K562 (cell line): ENCODE results near the gene KPNA1. TPM values are rescaled to one million over a fixed set of nuclear protein-coding genes. Genes with fewer than 3 reads are reported as not detected.

ENCODE experiments used
- ATAC-seq: fragments of 200-7000 bp; cut with Tn5 transposase; 3 replicates; pipeline ENCODE4 v1.9.1; 2020; ENCODE audit warnings: moderate library complexity
- BruUV-seq: library from RNA; stranded (reverse); fragments of 400-500 nt; replicated peaks from 2 replicates; lab custom pipeline; 2021; lab: Mats Ljungman, UMichigan
- CTCF ChIA-PET: fragments of 300-600 bp; formaldehyde crosslinking; extraction: SDS; loops from one replicate; lab custom pipeline; 2021; ENCODE audit warnings: low intra/inter-chr PET ratio; lab: Yijun Ruan, JAX
- POLR2A ChIA-PET: fragments of 300-600, 350-650 bp; sonication (Branson Sonifier 250); formaldehyde crosslinking; extraction: SDS; loops from one replicate; lab custom pipeline; 2021; ENCODE audit warnings: antibody characterized with exemption, inconsistent platforms; lab: Yijun Ruan, JAX
- DNase-seq, 4 experiments: peaks; one replicate each; pipeline versions ENCODE4 v3.0.0 to v3.0.0-alpha.2; 2011 to 2018; ENCODE audit warnings: low spot score in 3 of 4, mixed read lengths in 3 of 4; ENCODE audit errors: extremely low read depth in 1 of 4
- FAIRE-seq: peaks from 2 replicates; lab custom pipeline; 2011; peaks lifted over from hg19 to GRCh38; lab: Jason Lieb, UNC
- H2AFZ ChIP-seq: 2 replicates; pipeline ENCODE4 v1.6.0; 2011; ENCODE audit warnings: low read depth, low read length, control low read depth, inconsistent platforms
- H3K27ac ChIP-seq: fragments of 200-600 bp; 3 replicates; pipeline ENCODE4 v1.8.0; 2011; ENCODE audit warnings: low read depth, mild to moderate bottlenecking, control low read depth, inconsistent platforms, low read length, moderate library complexity, mixed read lengths; ENCODE audit errors: extremely low read depth
- H3K27me3 ChIP-seq, 2 experiments: fragments of 300-600 bp in 1 of 2; 2 replicates in 1 of 2; 3 replicates in 1 of 2; pipeline versions ENCODE4 v1.6.0 to v1.8.0; 2011; ENCODE audit warnings: inconsistent platforms in 2 of 2, low read length in 2 of 2, mild to moderate bottlenecking in 1 of 2, mixed read lengths in 1 of 2, moderate library complexity in 1 of 2; ENCODE audit not compliant: control insufficient read depth in 2 of 2, insufficient read depth in 2 of 2
- H3K36me3 ChIP-seq: fragments of 300-600 bp; 3 replicates; pipeline ENCODE4 v1.8.0; 2011; ENCODE audit warnings: mild to moderate bottlenecking, low read length, inconsistent platforms; ENCODE audit not compliant: control insufficient read depth, insufficient read depth
- H3K4me1 ChIP-seq, 2 experiments: fragments of 200-600 bp in 1 of 2; replicated peaks in 1 of 2; 2 replicates in 1 of 2; 3 replicates in 1 of 2; pipeline versions ENCODE4 v1.5.1 to v1.8.0; 2011; ENCODE audit warnings: inconsistent platforms in 2 of 2, low read length in 2 of 2, mild to moderate bottlenecking in 1 of 2, mixed read lengths in 1 of 2, moderate library complexity in 1 of 2; ENCODE audit not compliant: control insufficient read depth in 2 of 2, insufficient read depth in 2 of 2
- H3K4me2 ChIP-seq: 2 replicates; pipeline ENCODE4 v1.6.1; 2011; ENCODE audit warnings: low read length, control low read depth, inconsistent platforms, mixed read lengths; ENCODE audit not compliant: insufficient read depth
- H3K4me3 ChIP-seq: fragments of 200-600 bp; sonication (generic), shearing (Covaris generic); 2 replicates; pipeline ENCODE4 v1.5.1; 2016; ENCODE audit warnings: control low read depth, inconsistent platforms
- H3K79me2 ChIP-seq: fragments of 200-600 bp; 3 replicates; pipeline ENCODE4 v1.8.0; 2011; ENCODE audit warnings: low read length, inconsistent platforms; ENCODE audit not compliant: control insufficient read depth, insufficient read depth
- H3K9ac ChIP-seq, 2 experiments: 2 replicates each; pipeline versions ENCODE4 v1.6.0 to v1.6.1; 2011; ENCODE audit warnings: low read depth in 2 of 2, low read length in 2 of 2, control low read depth in 1 of 2, inconsistent platforms in 1 of 2, mild to moderate bottlenecking in 1 of 2, mixed read lengths in 1 of 2; ENCODE audit not compliant: insufficient read depth in 1 of 2
- H3K9me1 ChIP-seq: one replicate; pipeline ENCODE4 v1.6.0; 2011; ENCODE audit warnings: inconsistent platforms, mild to moderate bottlenecking, low read length, moderate library complexity; ENCODE audit not compliant: control insufficient read depth, insufficient read depth
- H3K9me3 ChIP-seq: replicated peaks from 2 replicates; pipeline ENCODE4 v1.5.1; 2011; ENCODE audit warnings: low read depth, low read length, inconsistent platforms; ENCODE audit not compliant: control insufficient read depth, insufficient read depth
- H4K20me1 ChIP-seq: replicated peaks from 2 replicates; pipeline ENCODE4 v1.6.1; 2011; ENCODE audit warnings: low read length, inconsistent platforms, mixed read lengths; ENCODE audit not compliant: control insufficient read depth, insufficient read depth
- BDP1 ChIP-seq: IDR thresholded peaks from 3 replicates; pipeline ENCODE4 v1.6.1; 2011; ENCODE audit not compliant: insufficient read length, insufficient read depth
- IFI16 ChIP-seq: fragments of 250-450 bp; sonication (Bioruptor Pico); IDR thresholded peaks from 2 replicates; pipeline ENCODE4 v2.1.2; 2022; ENCODE audit warnings: mild to moderate bottlenecking, inconsistent platforms
- MNT ChIP-seq, 2 experiments: fragments of 450-650 bp; conservative IDR thresholded peaks; 2 replicates each; pipeline ENCODE4 v1.6.1; 2017; ENCODE audit warnings: mild to moderate bottlenecking in 2 of 2, moderate library complexity in 2 of 2
- TSC22D4 ChIP-seq: fragments of 450-650 bp; IDR thresholded peaks from 2 replicates; pipeline ENCODE4 v1.6.1; 2016; ENCODE audit warnings: missing genetic modification characterization, missing biosample characterization, control low read depth
- U2AF1 ChIP-seq: fragments of 200-400 bp; formaldehyde crosslinking; optimal IDR thresholded peaks from 2 replicates; pipeline ENCODE3; 2017; ENCODE audit warnings: mild to moderate bottlenecking, low read depth, low read length, moderate library complexity
- YBX1 ChIP-seq: fragments of 450-650 bp; IDR thresholded peaks from 2 replicates; pipeline ENCODE4 v1.7.1; 2016; ENCODE audit warnings: mild to moderate bottlenecking
- ZNF121 ChIP-seq: sonication (generic); formaldehyde crosslinking; conservative IDR thresholded peaks from 2 replicates; pipeline ENCODE4 v1.8.0; 2022; ENCODE audit warnings: missing genetic modification reagents
- ZNF584 ChIP-seq: fragments of 200-800 bp; sonication (Bioruptor generic); IDR thresholded peaks from 2 replicates; pipeline ENCODE4 v1.6.1; 2016; ENCODE audit warnings: low read depth, mild to moderate bottlenecking, missing genetic modification characterization, missing compliant biosample characterization
- WGBS: fragments of 100-300 bp; shearing (Covaris generic); methylation state at CpG from one replicate; pipeline ENCODE4 v1.1.6; 2016; ENCODE audit warnings: low coverage, mixed read lengths; ENCODE audit not compliant: insufficient coverage; ENCODE audit errors: missing lambda C conversion rate; 5-methylcytosine and 5-hydroxymethylcytosine counted together
- in situ Hi-C: fragments of 300-500 bp; cut with MboI; formaldehyde crosslinking; loops from 4 replicates; pipeline ENCODE4 v1.15.0; 2018; ENCODE audit warnings: inconsistent platforms, mixed read lengths
- intact Hi-C: fragments of 100-400 bp; cut with micrococcal nuclease; formaldehyde crosslinking; loops from 2 replicates; pipeline ENCODE4 v1.14.2; 2022
- polyA plus RNA-seq, 8 experiments: library from polyadenylated mRNA; depleted of rRNA in 4 of 8; stranded (reverse) in 5 of 8; unstranded in 3 of 8; fragments of >200 nt; fragmentation: Nextera tagmentation in 2 of 8; fragmentation: Illumina TruSeq in 1 of 8; extraction: Ambion mirVana in 2 of 8; extraction: Trizol in 1 of 8; gene quantifications; 2 replicates each; pipeline versions ENCODE4 v1.2.1 to v1.2.3, GENCODE V29; 2011 to 2014; ENCODE audit warnings: inconsistent platforms in 1 of 8, missing spikeins in 1 of 8
- total RNA-seq, 7 experiments: library from RNA; depleted of rRNA in 6 of 7; stranded (reverse); fragments of >200 nt in 6 of 7; fragmentation: Illumina TruSeq in 2 of 7; extraction: Trizol in 2 of 7; gene quantifications; 2 replicates each; pipeline versions ENCODE4 v1.2.1 to v1.2.3, GENCODE V29; 2011 to 2021; ENCODE audit warnings: low replicate concordance in 1 of 7
- TF ChIP-seq, protein P1 (sequence below): sonication (generic); formaldehyde crosslinking; IDR thresholded peaks from 2 replicates; pipeline ENCODE4 v1.4.0; 2020; ENCODE audit warnings: mild to moderate bottlenecking, missing genetic modification reagents
- TF ChIP-seq, protein P2 (sequence below): fragments of 250-450 bp; sonication (Bioruptor Pico); IDR thresholded peaks from 2 replicates; pipeline ENCODE4 v1.4.0; 2020; ENCODE audit warnings: borderline replicate concordance
- TF ChIP-seq, protein P3 (sequence below): fragments of 250-450 bp; sonication (Bioruptor Pico); IDR thresholded peaks from 2 replicates; pipeline ENCODE4 v1.8.0; 2021; ENCODE audit warnings: mild to moderate bottlenecking, moderate library complexity

The KPNA1 gene
- total and polyA plus RNA-seq, 9 of the 15 experiments (the other 6 are each of a cell fraction or from before 2014, with no cell fraction given) = 9.3 to 53.8 (median 33.5) TPM

GRCh38 chr3:122558605-122559004 lies 43.9 kb upstream of the KPNA1 start (continued):
- TF ChIP-seq MNT (conservative IDR thresholded peaks at IDR 0.05) (no peak), U2AF1 (no peak), IFI16 (CRISPR knock-in tag) (no peak), BDP1 (no peak)

DNA sequence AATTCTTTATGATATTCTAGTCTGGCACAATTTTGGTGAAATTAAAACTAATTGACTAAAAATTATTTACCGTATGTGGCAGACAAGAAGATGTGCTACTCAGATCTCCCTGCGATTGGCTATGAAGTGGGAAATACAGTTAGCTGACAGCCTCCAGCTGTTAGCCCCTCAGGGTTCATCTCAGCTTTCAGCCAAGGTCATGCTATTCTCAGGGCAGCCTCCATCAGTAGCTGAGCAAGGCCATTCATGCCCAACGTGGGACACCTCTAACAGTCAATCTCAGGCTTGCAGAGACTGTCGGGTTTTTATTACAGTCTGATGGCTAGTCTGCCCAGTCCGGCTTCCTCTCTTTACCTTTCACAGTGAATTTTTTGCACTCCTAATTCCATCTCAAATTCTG lies 42.6 kb upstream of the KPNA1 start:
- intact Hi-C loops = no loop called here
- H4K20me1 ChIP-seq = no peaks in the 10 kb centered on the region
- H3K36me3 ChIP-seq = no peaks in the 10 kb centered on the region
- WGBS = 46% methylated on average over 5 of the region's 5 CpGs
- no peaks in the 10 kb centered on the region for H3K9me3 ChIP-seq
- BruUV-seq = no TSS peak
- in situ Hi-C loops = no loop called here
- DNase-seq = no peak
- ChIA-PET POLR2A (no interaction called here), CTCF (no interaction called here)
- ATAC-seq = no peak
- H3K9ac ChIP-seq = no peak overlapping the region
- no peaks in the 10 kb centered on the region for H3K79me2 ChIP-seq
- H3K9me1 ChIP-seq = no peaks in the 10 kb centered on the region
- no peak overlapping the region for H3K4me2 ChIP-seq
- no peak overlapping the region for H2AFZ ChIP-seq
- H3K27ac ChIP-seq = no peak overlapping the region
- no peaks in the 10 kb centered on the region for H3K4me1 ChIP-seq
- no peak overlapping the region for H3K4me3 ChIP-seq
- no peak for FAIRE-seq
- H3K27me3 ChIP-seq = no peaks in the 10 kb centered on the region
- TF ChIP-seq, protein P1, sequence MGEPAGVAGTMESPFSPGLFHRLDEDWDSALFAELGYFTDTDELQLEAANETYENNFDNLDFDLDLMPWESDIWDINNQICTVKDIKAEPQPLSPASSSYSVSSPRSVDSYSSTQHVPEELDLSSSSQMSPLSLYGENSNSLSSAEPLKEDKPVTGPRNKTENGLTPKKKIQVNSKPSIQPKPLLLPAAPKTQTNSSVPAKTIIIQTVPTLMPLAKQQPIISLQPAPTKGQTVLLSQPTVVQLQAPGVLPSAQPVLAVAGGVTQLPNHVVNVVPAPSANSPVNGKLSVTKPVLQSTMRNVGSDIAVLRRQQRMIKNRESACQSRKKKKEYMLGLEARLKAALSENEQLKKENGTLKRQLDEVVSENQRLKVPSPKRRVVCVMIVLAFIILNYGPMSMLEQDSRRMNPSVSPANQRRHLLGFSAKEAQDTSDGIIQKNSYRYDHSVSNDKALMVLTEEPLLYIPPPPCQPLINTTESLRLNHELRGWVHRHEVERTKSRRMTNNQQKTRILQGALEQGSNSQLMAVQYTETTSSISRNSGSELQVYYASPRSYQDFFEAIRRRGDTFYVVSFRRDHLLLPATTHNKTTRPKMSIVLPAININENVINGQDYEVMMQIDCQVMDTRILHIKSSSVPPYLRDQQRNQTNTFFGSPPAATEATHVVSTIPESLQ (CRISPR knock-in tag) = no peak
- no peak for TF ChIP-seq ZNF584 (CRISPR knock-in tag)
- TF ChIP-seq TSC22D4 (tag) = no peak
- TF ChIP-seq, protein P2, sequence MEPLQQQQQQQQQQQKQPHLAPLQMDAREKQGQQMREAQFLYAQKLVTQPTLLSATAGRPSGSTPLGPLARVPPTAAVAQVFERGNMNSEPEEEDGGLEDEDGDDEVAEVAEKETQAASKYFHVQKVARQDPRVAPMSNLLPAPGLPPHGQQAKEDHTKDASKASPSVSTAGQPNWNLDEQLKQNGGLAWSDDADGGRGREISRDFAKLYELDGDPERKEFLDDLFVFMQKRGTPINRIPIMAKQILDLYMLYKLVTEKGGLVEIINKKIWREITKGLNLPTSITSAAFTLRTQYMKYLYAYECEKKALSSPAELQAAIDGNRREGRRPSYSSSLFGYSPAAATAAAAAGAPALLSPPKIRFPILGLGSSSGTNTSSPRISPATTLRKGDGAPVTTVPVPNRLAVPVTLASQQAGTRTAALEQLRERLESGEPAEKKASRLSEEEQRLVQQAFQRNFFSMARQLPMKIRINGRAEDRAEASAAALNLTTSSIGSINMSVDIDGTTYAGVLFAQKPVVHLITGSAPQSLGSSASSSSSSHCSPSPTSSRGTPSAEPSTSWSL (CRISPR knock-in tag) = no peak
- no peak for TF ChIP-seq YBX1
- no peak for TF ChIP-seq ZNF121 (CRISPR knock-in tag)
- TF ChIP-seq, protein P3, sequence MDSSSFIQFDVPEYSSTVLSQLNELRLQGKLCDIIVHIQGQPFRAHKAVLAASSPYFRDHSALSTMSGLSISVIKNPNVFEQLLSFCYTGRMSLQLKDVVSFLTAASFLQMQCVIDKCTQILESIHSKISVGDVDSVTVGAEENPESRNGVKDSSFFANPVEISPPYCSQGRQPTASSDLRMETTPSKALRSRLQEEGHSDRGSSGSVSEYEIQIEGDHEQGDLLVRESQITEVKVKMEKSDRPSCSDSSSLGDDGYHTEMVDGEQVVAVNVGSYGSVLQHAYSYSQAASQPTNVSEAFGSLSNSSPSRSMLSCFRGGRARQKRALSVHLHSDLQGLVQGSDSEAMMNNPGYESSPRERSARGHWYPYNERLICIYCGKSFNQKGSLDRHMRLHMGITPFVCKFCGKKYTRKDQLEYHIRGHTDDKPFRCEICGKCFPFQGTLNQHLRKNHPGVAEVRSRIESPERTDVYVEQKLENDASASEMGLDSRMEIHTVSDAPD (CRISPR knock-in tag) = no peak
